Hindlimb muscle (tissue), 1 donor: ENCODE results near the gene SMURF1. TPM values are rescaled to one million over a fixed set of nuclear protein-coding genes. Genes with fewer than 3 reads are reported as not detected.

Experiments
- DNase-seq: peaks from one replicate; pipeline ENCODE4 v3.0.0-alpha.2; 2013
- polyA plus RNA-seq: library from polyadenylated mRNA; unstranded; fragments of 120-200 nt; gene quantifications from one replicate; pipeline ENCODE4 v1.2.1, GENCODE V29; 2013; ENCODE audit not compliant: insufficient read length

Gene SMURF1
- polyA plus RNA-seq, 1 donor: 8.7 TPM

- DNase-seq: no peak
These were observed 47.6 kb downstream of the SMURF1 start for GRCh38 chr7:99096124-99096887.

GRCh38 chr7:99095698-99096097 lies 48.2 kb downstream of the SMURF1 start:
- no peak for DNase-seq

DNA sequence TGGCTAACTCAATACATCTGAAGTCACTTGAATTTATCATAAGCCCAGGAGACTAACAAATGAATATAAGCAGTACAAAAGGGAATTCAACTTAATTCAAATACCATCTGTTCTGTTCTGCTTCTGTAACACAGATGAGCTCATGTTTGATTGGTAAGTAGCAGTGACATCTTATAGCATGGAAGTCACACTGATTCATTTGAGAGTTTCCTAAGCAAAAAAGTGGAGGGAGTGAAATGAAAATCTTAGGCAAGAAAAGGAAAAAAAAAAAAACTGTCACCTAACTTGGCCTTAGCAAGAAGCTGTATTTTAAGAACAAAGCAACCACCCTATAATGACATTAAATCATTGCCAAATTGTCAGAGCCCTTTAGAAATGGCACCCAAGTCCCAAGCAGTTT lies 49.5 kb downstream of the SMURF1 start:
- DNase-seq: no peak

GRCh38 chr7:99092064-99092720 lies 51.7 kb downstream of the SMURF1 start:
- DNase-seq: no peak

- DNase-seq: peak; percentile 30
These were observed 53.0 kb downstream of the SMURF1 start for GRCh38 chr7:99090771-99091542.

DNA sequence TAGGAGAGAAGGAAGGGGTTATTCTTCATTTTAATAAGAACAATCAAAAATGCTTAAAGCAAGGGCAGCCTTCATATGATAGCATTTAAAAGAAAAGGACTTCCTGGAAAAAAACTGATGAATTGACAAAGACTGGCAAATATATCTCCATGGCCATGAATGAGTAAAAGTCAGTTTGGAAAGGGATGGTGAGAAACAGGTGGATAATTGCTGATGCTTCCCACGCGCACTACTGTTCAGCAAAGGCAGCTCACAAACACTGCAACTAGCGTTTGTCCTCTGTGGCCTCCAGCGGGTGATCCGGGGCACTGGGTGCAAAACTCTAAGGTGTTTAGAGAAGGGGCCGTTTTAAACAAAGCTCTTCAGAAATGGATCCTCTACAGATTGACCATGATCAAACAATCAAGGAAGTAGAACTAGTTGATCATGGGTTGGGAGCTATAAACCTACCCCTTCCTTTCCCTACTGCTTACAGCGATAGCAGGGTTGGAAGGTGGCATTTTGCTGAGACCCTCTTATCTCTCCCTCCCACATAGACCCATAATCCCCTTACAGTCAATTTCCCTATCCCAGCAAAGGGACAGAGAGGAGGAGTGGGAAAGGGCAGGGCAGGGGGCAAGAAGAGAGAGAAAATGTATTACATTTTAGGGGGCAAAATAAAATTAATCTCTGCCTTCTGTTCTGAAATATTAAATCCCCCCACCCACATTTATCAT lies 53.8 kb downstream of the SMURF1 start:
- DNase-seq: no peak

DNA sequence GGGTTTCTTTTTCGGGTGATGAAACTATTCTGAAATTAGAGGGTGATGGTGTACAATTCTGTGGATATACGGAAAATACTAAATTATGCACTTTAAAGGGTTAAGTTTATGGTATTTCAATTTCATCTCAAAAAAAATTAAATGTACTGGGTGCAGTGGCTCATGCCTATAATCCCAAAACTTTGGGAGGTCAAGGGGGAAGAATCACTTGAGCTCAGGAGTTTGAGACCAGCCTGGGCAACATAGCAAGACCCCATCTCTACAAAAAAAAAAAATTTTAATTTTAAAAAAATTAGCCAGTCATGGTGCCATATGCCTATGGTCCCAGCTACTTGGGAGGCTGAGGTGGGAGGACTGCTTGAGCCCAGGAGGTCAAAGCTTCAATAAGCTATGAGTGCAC lies 57.0 kb downstream of the SMURF1 start:
- no peak for DNase-seq

GRCh38 chr7:99086532-99086931 lies 57.4 kb downstream of the SMURF1 start:
- DNase-seq: no peak

DNA sequence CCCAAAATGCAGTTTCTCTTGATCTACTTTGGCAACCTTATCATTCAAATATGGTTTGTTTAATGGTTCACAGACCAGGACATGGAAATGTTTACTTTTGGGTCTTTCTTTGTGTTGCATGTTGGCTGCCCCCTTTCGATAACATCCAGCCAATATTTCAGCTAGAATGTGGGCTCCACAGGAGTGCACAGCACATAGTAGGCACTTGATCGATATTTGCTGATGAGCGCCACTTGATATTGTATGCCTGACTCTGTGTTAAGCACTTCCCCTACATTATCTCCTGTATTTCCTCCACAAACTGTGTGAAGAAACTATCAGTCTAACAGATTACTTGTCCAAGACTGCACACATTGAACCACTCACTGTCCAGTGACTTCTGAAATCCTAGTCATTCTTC lies 60.2 kb downstream of the SMURF1 start:
- no peak for DNase-seq

GRCh38 chr7:99083068-99083651 lies 60.7 kb downstream of the SMURF1 start:
- DNase-seq: no peak

DNA sequence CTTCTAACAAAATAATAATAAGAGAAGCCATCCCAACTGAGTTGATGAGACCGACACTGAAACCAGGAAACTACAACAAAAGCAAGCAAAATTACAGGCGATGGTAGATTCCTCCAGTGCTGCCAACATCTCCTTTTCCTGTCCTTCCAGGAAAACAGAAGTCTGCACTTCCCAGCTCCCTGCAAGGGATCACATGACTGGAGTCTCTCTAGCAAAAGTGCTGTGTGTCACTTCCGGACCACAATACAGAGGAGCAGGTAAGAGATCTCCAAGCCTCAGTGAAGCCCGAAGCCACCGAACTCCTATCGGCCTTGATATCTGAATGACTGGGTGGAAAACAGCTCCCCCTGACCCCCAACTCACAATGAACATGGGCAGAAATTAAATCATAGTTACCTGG lies 63.2 kb downstream of the SMURF1 start:
- DNase-seq: no peak

GRCh38 chr7:99079104-99079503 lies 64.8 kb downstream of the SMURF1 start:
- DNase-seq: peak; percentile 19

- no peak for DNase-seq
These were observed 65.5 kb downstream of the SMURF1 start for GRCh38 chr7:99078416-99078815.

- DNase-seq: no peak
These were observed 67.3 kb downstream of the SMURF1 start for GRCh38 chr7:99076615-99077014.

- DNase-seq: no peak
These were observed 70.0 kb downstream of the SMURF1 start for GRCh38 chr7:99073839-99074446.

DNA sequence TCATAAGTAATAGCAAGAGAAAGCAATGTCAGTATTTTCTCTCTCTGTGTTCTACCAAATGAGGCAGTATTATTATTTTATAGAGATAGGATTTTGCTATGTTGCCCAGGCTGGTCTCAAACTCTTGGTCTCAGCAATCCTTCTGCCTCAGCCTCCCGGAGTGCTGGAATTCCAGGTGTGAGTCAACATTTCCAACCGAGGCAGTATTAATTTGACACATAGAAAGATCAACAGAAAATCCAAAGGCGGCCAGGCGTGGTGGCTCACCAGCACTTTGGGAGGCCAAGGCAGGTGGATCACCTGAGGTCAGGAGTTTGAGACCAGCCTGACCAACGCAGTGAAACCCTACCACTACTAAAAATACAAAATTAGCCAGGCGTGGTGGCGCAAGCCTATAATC lies 71.8 kb downstream of the SMURF1 start:
- DNase-seq: no peak

GRCh38 chr7:99070361-99070760 lies 73.5 kb downstream of the SMURF1 start:
- DNase-seq: no peak

DNA sequence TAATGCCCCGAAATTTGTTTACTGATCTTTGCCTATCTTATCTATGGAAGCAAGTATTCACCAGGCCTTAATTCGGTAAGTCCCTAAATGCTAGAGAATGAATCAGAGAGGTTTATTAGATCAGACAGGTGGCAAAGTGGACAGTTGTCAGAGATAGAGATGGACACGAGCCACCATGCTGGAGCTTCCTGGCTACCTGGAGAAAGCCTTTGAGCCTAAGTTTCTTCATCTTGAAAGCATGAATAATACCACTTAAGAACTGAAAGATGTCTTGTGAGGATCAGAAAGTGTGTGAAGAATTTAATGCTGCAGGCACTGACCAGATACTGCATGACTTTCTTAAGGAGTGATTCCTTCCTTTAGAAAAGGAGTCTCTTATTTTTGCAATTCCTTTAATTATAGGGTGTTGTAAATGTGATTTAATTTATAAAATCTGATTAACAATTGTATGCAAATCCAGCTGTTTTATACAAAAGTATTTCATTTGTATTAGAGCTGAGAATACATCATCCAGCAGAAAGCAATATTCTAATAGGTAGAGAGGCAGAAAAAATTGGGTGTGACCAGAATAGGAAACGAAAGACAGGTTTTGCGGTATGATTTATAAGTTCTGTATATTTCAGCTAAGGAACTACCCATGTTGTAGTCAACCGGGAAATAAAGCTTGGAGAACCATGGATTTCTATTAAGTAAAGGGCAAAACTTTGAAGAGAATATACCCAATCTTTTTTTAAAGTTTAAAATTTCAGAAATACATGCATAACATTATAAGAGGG lies 82.7 kb downstream of the SMURF1 start:
- no peak for DNase-seq

DNA sequence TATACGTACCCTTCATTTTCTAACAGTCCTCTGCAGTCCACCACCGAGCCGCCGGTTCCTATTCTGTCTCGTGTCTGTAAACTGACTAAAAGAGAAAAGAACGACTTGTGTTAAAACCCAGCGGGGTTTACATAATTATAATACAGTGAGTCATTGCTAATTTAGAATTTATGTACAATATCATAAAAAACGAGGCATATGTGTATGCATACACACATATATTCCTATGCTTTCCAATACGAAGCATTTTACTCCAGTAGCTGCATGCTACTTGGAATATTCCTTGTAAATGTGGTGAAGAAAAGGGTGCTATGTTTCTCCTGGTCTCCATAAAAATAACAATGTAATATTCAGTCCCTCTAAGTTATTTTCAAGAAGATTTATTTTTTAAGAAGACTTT lies 89.1 kb downstream of the SMURF1 start:
- no peak for DNase-seq

DNA sequence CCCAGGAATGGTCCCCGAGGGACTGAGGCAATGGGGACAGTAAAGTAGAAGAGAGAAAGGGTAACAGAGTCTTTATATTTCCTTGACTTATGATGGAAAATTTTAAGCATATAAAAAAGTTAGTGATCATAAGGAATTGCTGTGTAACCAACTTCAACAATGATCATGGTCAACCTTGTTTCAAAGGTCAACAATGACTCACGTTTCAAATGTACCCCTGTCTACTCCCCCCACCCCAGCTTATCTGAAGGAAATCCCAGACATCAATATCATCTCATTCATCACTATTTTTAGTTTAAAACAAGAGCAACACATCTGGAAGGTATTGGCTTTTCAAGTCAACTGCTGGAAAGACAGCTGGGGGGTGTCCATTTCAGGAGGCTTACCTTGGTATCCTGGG lies 92.9 kb downstream of the SMURF1 start:
- DNase-seq: no peak

DNA sequence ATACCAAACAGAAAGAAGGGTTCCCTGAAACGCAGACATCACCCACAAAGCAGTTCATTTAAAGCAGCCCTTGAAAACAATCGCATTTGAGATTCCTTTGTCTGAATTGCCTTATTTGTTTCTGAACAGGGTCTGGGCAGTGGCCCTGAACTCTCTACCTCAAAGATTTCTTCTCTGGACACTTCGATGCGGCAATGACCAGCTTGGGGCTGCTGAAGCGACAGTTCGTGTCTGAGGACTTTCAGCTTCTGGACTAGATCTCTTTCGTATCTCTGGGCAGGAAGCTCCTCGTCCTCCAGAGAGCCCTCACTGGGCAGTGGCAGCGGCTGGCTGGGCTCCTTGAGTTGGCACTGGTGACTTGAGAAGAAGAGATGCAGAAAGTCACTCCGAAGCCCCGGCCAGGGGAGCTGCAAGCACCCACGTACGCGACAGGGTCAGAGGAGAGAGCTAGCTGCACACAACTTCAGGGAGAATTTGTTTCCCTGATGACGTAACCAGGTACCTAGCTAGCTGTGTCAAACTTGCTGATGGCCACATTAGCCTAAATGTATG lies 96.3 kb downstream of the SMURF1 start:
- no peak for DNase-seq
